GM12865 (cell line): ENCODE data around the gene TMTC4.

Experiments used
- DNase-seq: peaks from one replicate; pipeline ENCODE4 v3.0.0; 2010; ENCODE audit warnings: low read depth
- H3K4me3 ChIP-seq: 2 replicates; pipeline ENCODE4 v1.5.1; 2011; ENCODE audit warnings: mild to moderate bottlenecking, low read depth, low read length, control low read depth
- CTCF ChIP-seq: IDR thresholded peaks from 2 replicates; pipeline ENCODE4 v1.5.1; 2011; ENCODE audit warnings: low read length, control low read depth, low read depth, inconsistent platforms; ENCODE audit not compliant: insufficient read depth; ENCODE audit errors: missing control alignments

TMTC4 gene

GRCh38 chr13:100602493-100603111 lies 72.0 kb downstream of the TMTC4 start:
- H3K4me3 ChIP-seq: no peak overlapping the region
- no peak for TF ChIP-seq CTCF
- DNase-seq: no peak

GRCh38 chr13:100601716-100602115 lies 72.9 kb downstream of the TMTC4 start:
- DNase-seq: no peak
- no peak overlapping the region for H3K4me3 ChIP-seq
- no peak for TF ChIP-seq CTCF

- H3K4me3 ChIP-seq: no peak overlapping the region
- no peak for TF ChIP-seq CTCF
- DNase-seq: no peak
Measured at GRCh38 chr13:100600915-100601314, 73.7 kb downstream of the TMTC4 start.

- no peak overlapping the region for H3K4me3 ChIP-seq
- no peak for DNase-seq
- TF ChIP-seq CTCF: no peak
Measured at GRCh38 chr13:100600461-100600860, 74.1 kb downstream of the TMTC4 start.

GRCh38 chr13:100597253-100597652 lies 77.3 kb downstream of the TMTC4 start:
- no peak for DNase-seq
- no peak overlapping the region for H3K4me3 ChIP-seq
- no peak for TF ChIP-seq CTCF

GRCh38 chr13:100596516-100596915 lies 78.1 kb downstream of the TMTC4 start:
- TF ChIP-seq CTCF: no peak
- no peak for DNase-seq
- no peak overlapping the region for H3K4me3 ChIP-seq

- no peak overlapping the region for H3K4me3 ChIP-seq
- no peak for DNase-seq
- peak; percentile 45 for TF ChIP-seq CTCF
Measured at GRCh38 chr13:100594731-100595130, 79.9 kb downstream of the TMTC4 start.
